PC-9 (cell line): ENCODE measurements around the gene DIPK1B. TPM values are rescaled to one million over a fixed set of nuclear protein-coding genes. Genes with fewer than 3 reads are reported as not detected.
"Not testable (repeated sequence)": the region's sequence is repeated elsewhere in the genome, so short reads cannot be mapped to it uniquely, and the experiment has no call there.

Experiments
- BruUV-seq: library from RNA; stranded (reverse); fragments of 400-500 nt; replicated peaks from 2 replicates; lab custom pipeline; 2021; lab: Mats Ljungman, UMichigan
- CTCF ChIA-PET: fragments of 300-600 bp; sonication (Branson Sonifier 250); formaldehyde crosslinking; loops from one replicate; lab custom pipeline; 2022; ENCODE audit warnings: antibody characterized with exemption; lab: Charles Lee
- POLR2A ChIA-PET: fragments of 300-600 bp; sonication (Branson Sonifier 250); formaldehyde crosslinking; loops from one replicate; lab custom pipeline; 2022; ENCODE audit warnings: antibody characterized with exemption; ENCODE audit not compliant: unreplicated experiment; lab: Charles Lee
- DNase-seq, 2 experiments: peaks; one replicate each; pipeline versions ENCODE4 v3.0.0 to v3.0.0-alpha.2; 2015 to 2022; ENCODE audit warnings: mixed read lengths in 1 of 2
- H2AFZ ChIP-seq: fragments of 200-600 bp; sonication (generic); 2 replicates; pipeline ENCODE4 v1.8.1; 2017; ENCODE audit warnings: antibody characterized with exemption
- H3F3A ChIP-seq: fragments of 200-600 bp; sonication (generic); 2 replicates; pipeline ENCODE4 v1.8.1; 2017; ENCODE audit warnings: antibody characterized with exemption, mild to moderate bottlenecking, low read depth; ENCODE audit not compliant: insufficient read depth
- H3K27ac ChIP-seq: fragments of 200-600 bp; sonication (generic); 2 replicates; pipeline ENCODE4 v1.6.1; 2016; ENCODE audit warnings: mixed run types
- H3K27me3 ChIP-seq: fragments of 200-600 bp; sonication (generic); 2 replicates; pipeline ENCODE4 v1.6.1; 2016; ENCODE audit warnings: low read depth, mixed run types; ENCODE audit not compliant: insufficient read depth
- H3K36me3 ChIP-seq: fragments of 200-600 bp; sonication (generic); 2 replicates; pipeline ENCODE4 v1.6.1; 2016; ENCODE audit warnings: low read depth, mixed run types
- H3K4me1 ChIP-seq: fragments of 200-600 bp; sonication (generic); replicated peaks from 2 replicates; pipeline ENCODE4 v1.6.1; 2016; ENCODE audit warnings: mixed run types; ENCODE audit not compliant: insufficient read depth
- H3K4me2 ChIP-seq: fragments of 200-600 bp; sonication (generic); 2 replicates; pipeline ENCODE4 v1.6.1; 2017; ENCODE audit warnings: mixed run types
- H3K4me3 ChIP-seq: fragments of 200-600 bp; sonication (generic); 2 replicates; pipeline ENCODE4 v1.6.1; 2016; ENCODE audit warnings: mixed run types
- H3K79me2 ChIP-seq: fragments of 200-600 bp; sonication (generic); 2 replicates; pipeline ENCODE4 v1.6.1; 2017; ENCODE audit warnings: low read depth, mixed run types
- H3K9me2 ChIP-seq: fragments of 200-600 bp; sonication (generic); 2 replicates; pipeline ENCODE4 v1.8.1; 2017; ENCODE audit warnings: mild to moderate bottlenecking; ENCODE audit not compliant: insufficient read depth
- H3K9me3 ChIP-seq: fragments of 200-600 bp; sonication (generic); 2 replicates; pipeline ENCODE4 v1.8.1; 2016; ENCODE audit warnings: low read depth; ENCODE audit not compliant: insufficient read depth
- H4K20me1 ChIP-seq: fragments of 200-600 bp; sonication (generic); 2 replicates; pipeline ENCODE4 v1.8.1; 2017; ENCODE audit not compliant: insufficient read depth
- CTCF ChIP-seq: fragments of 200-600 bp; sonication (generic); conservative IDR thresholded peaks from 2 replicates; pipeline ENCODE4 v1.6.1; 2017; ENCODE audit warnings: mixed run types, antibody characterized with exemption, mild to moderate bottlenecking, moderate library complexity
- EZH2 ChIP-seq: fragments of 200-600 bp; sonication (generic); IDR thresholded peaks from 2 replicates; pipeline ENCODE4 v1.8.0; 2017; ENCODE audit warnings: antibody characterized with exemption, low read depth
- intact Hi-C: fragments of 100-400 bp; cut with micrococcal nuclease; formaldehyde crosslinking; loops from one replicate; pipeline ENCODE4 v1.10.0; 2022; ENCODE audit not compliant: unreplicated experiment
- total RNA-seq: library from RNA; stranded (reverse); gene quantifications from 2 replicates; pipeline ENCODE4 v1.2.3, GENCODE V29; 2021

DIPK1B gene
- total RNA-seq, 1 experiment from 2014 or later = 19.0 TPM

- Histone ChIP-seq H3K27ac (no peak within 1 kb of the TSS), H3F3A (peaks cover 23% of the 10 kb centered on the region; the same call in 1 of the 2 replicates), H3K4me1 (peaks cover 6% of the 10 kb centered on the region), H3K4me3 (no peak within 1 kb of the TSS), H4K20me1 (no peaks in the 10 kb centered on the region), H3K9me3 (no peaks in the 10 kb centered on the region), H3K36me3 (no peaks in the 10 kb centered on the region), H3K27me3 (peaks cover 4% of the 10 kb centered on the region; the same call in 1 of the 2 replicates), H2AFZ (no peak within 1 kb of the TSS), H3K4me2 (0 out of 2 replicates have a peak within 1 kb of the TSS, but pooled peaks have one; percentile 28), H3K9me2 (no peaks in the 10 kb centered on the region), H3K79me2 (no peaks in the 10 kb centered on the region)
- POLR2A ChIA-PET = no interaction called here
- no peak for DNase-seq
- CTCF ChIA-PET = no interaction called here
- intact Hi-C loops = no loop called here
- TF ChIP-seq EZH2 = no peak
- no peak for TF ChIP-seq CTCF
- BruUV-seq = no TSS peak
These were observed 52.0 kb downstream of the DIPK1B start, which contains the start of gene LCN15 for GRCh38 chr9:136764301-136764891. TSS of gene LCN15 (minus strand) at chr9:136764518. CDS start at chr9:136764488, 30 bp downstream.

GRCh38 chr9:136765041-136765440 lies 52.7 kb downstream of the DIPK1B start:
- no peaks in the 10 kb centered on the region for H3K36me3 ChIP-seq
- BruUV-seq = no TSS peak
- peaks cover 23% of the 10 kb centered on the region; the same call in 1 of the 2 replicates for H3F3A ChIP-seq
- POLR2A ChIA-PET = interaction anchor here (0.8 kb wide), 1 partner anchor 231 kb away, joined by 3 read pairs; the partner anchor contains the start of gene CLIC3
- H3K9me2 ChIP-seq = no peaks in the 10 kb centered on the region
- intact Hi-C loops = no loop called here
- H3K27ac ChIP-seq = no peak overlapping the region
- H4K20me1 ChIP-seq = no peaks in the 10 kb centered on the region
- H2AFZ ChIP-seq = no peak overlapping the region
- H3K4me1 ChIP-seq = peaks cover 6% of the 10 kb centered on the region
- no peak overlapping the region for H3K4me2 ChIP-seq
- H3K4me3 ChIP-seq = no peak overlapping the region
- H3K27me3 ChIP-seq = peaks cover 4% of the 10 kb centered on the region; the same call in 1 of the 2 replicates
- H3K79me2 ChIP-seq = no peaks in the 10 kb centered on the region
- DNase-seq = no peak
- CTCF ChIA-PET = no interaction called here
- no peak for TF ChIP-seq CTCF
- TF ChIP-seq EZH2 = no peak
- no peaks in the 10 kb centered on the region for H3K9me3 ChIP-seq

GRCh38 chr9:136765745-136766409 lies 53.5 kb downstream of the DIPK1B start:
- H3K4me3 ChIP-seq, H3K79me2 ChIP-seq, H3K4me1 ChIP-seq, intact Hi-C loops, H3K36me3 ChIP-seq, H3K9me3 ChIP-seq, H2AFZ ChIP-seq, H3K27me3 ChIP-seq, H3K4me2 ChIP-seq, BruUV-seq, H4K20me1 ChIP-seq, DNase-seq, H3K27ac ChIP-seq, H3K9me2 ChIP-seq: not testable (repeated sequence)
- ChIA-PET CTCF (interaction anchor here (0.6 kb wide), 1 partner anchor 131 kb away, joined by 3 read pairs; no protein-coding TSS in a partner anchor), POLR2A (interaction anchor here (0.8 kb wide), 1 partner anchor 230 kb away, joined by 3 read pairs; the partner anchor contains the start of gene CLIC3)
- H3F3A ChIP-seq = peaks cover 26% of the 10 kb centered on the region; the same call in 1 of the 2 replicates
